IMR-90 (cell line): ENCODE data around the gene SPRY1. TPM values are rescaled to one million over a fixed set of nuclear protein-coding genes. Genes with fewer than 3 reads are reported as not detected.

Source experiments
- ATAC-seq: fragments of 200-7000 bp; cut with Tn5 transposase; 2 replicates; pipeline ENCODE4 v1.9.1; 2020; ENCODE audit warnings: low read depth, mild to moderate bottlenecking, moderate library complexity
- BruUV-seq: library from RNA; stranded (reverse); fragments of 400-500 nt; replicated peaks from 2 replicates; lab custom pipeline; 2021; lab: Mats Ljungman, UMichigan
- CTCF ChIA-PET: fragments of 300-600 bp; formaldehyde crosslinking; extraction: SDS; loops from one replicate; lab custom pipeline; 2021; ENCODE audit warnings: antibody characterized with exemption; lab: Yijun Ruan, JAX
- POLR2A ChIA-PET: fragments of 300-600 bp; sonication (Branson Sonifier 250); formaldehyde crosslinking; loops from one replicate; lab custom pipeline; 2022; ENCODE audit warnings: antibody characterized with exemption; ENCODE audit not compliant: unreplicated experiment; lab: Charles Lee
- DNase-seq: peaks from one replicate; pipeline ENCODE4 v3.0.0; 2013
- H2AFZ ChIP-seq: replicated peaks from 2 replicates; pipeline ENCODE3; 2013; ENCODE audit warnings: low read length, mild to moderate bottlenecking; ENCODE audit not compliant: poor library complexity
- H2AK5ac ChIP-seq: 2 replicates; pipeline ENCODE4 v1.6.1; 2013; ENCODE audit warnings: low read depth, low read length, inconsistent platforms
- H2AK9ac ChIP-seq: replicated peaks from 2 replicates; pipeline ENCODE3; 2013; ENCODE audit warnings: mild to moderate bottlenecking, low read depth, low read length, moderate library complexity; ENCODE audit not compliant: poor library complexity
- H2BK120ac ChIP-seq: 2 replicates; pipeline ENCODE4 v1.6.1; 2013; ENCODE audit warnings: low read depth, low read length, inconsistent platforms
- H2BK15ac ChIP-seq: 3 replicates; pipeline ENCODE4 v1.6.1; 2013; ENCODE audit warnings: low read depth, low read length, inconsistent platforms
- H2BK20ac ChIP-seq: 2 replicates; pipeline ENCODE4 v1.6.1; 2013; ENCODE audit warnings: low read depth, mild to moderate bottlenecking, inconsistent platforms, low read length, moderate library complexity
- H2BK5ac ChIP-seq: 2 replicates; pipeline ENCODE4 v1.6.1; 2013; ENCODE audit warnings: mild to moderate bottlenecking, low read depth, low read length, inconsistent platforms; ENCODE audit not compliant: poor library complexity, severe bottlenecking
- H3K14ac ChIP-seq: replicated peaks from 2 replicates; pipeline ENCODE4 v1.6.1; 2013; ENCODE audit warnings: low read depth, low read length, inconsistent platforms
- H3K18ac ChIP-seq: 2 replicates; pipeline ENCODE4 v1.6.1; 2013; ENCODE audit warnings: low read depth, low read length, control low read depth
- H3K23ac ChIP-seq: 2 replicates; pipeline ENCODE4 v1.6.1; 2013; ENCODE audit warnings: low read depth, low read length, inconsistent platforms
- H3K27ac ChIP-seq: 2 replicates; pipeline ENCODE4 v1.5.1; 2013; ENCODE audit warnings: mild to moderate bottlenecking, control low read depth, low read length; ENCODE audit not compliant: insufficient read depth
- H3K27me3 ChIP-seq: 2 replicates; pipeline ENCODE4 v1.6.1; 2013; ENCODE audit warnings: low read length; ENCODE audit not compliant: control insufficient read depth, insufficient read depth
- H3K36me3 ChIP-seq: 2 replicates; pipeline ENCODE4 v1.6.1; 2013; ENCODE audit warnings: low read length, mixed read lengths; ENCODE audit not compliant: control insufficient read depth, insufficient read depth
- H3K4ac ChIP-seq: 2 replicates; pipeline ENCODE4 v1.6.1; 2013; ENCODE audit warnings: low read depth, low read length, inconsistent platforms
- H3K4me1 ChIP-seq: 2 replicates; pipeline ENCODE4 v1.6.1; 2013; ENCODE audit warnings: low read length, mixed read lengths; ENCODE audit not compliant: control insufficient read depth, insufficient read depth
- H3K4me2 ChIP-seq: 2 replicates; pipeline ENCODE4 v1.6.1; 2013; ENCODE audit warnings: low read depth, mild to moderate bottlenecking, control low read depth, low read length, moderate library complexity
- H3K4me3 ChIP-seq: 2 replicates; pipeline ENCODE4 v1.5.1; 2013; ENCODE audit warnings: low read depth, mild to moderate bottlenecking, control low read depth, low read length, moderate library complexity; ENCODE audit not compliant: insufficient read depth
- H3K56ac ChIP-seq: 2 replicates; pipeline ENCODE4 v1.6.1; 2013; ENCODE audit warnings: low read length, inconsistent platforms; ENCODE audit not compliant: insufficient read depth; ENCODE audit errors: extremely low read depth
- H3K79me1 ChIP-seq, 2 experiments: 2 replicates each; pipeline ENCODE4 v1.6.1; 2013; ENCODE audit warnings: low read length in 2 of 2, inconsistent platforms in 1 of 2, low read depth in 1 of 2
- H3K9ac ChIP-seq: 2 replicates; pipeline ENCODE4 v1.6.1; 2013; ENCODE audit warnings: low read depth, low read length, control low read depth
- H3K9me1 ChIP-seq: 2 replicates; pipeline ENCODE4 v1.6.1; 2013; ENCODE audit warnings: low read length, inconsistent platforms; ENCODE audit not compliant: insufficient read depth
- H3K9me3 ChIP-seq: 2 replicates; pipeline ENCODE4 v1.6.1; 2013; ENCODE audit warnings: low read length; ENCODE audit not compliant: control insufficient read depth, insufficient read depth
- H4K20me1 ChIP-seq: 2 replicates; pipeline ENCODE4 v1.6.1; 2013; ENCODE audit warnings: low read length, inconsistent platforms; ENCODE audit not compliant: insufficient read depth
- H4K5ac ChIP-seq: 2 replicates; pipeline ENCODE4 v1.6.1; 2013; ENCODE audit warnings: mild to moderate bottlenecking, low read depth, low read length, control low read depth
- H4K8ac ChIP-seq, 2 experiments: 2 replicates each; pipeline ENCODE4 v1.6.1; 2013; ENCODE audit warnings: low read depth in 2 of 2, low read length in 2 of 2, control low read depth in 1 of 2, inconsistent platforms in 1 of 2
- H4K91ac ChIP-seq: 2 replicates; pipeline ENCODE4 v1.6.1; 2013; ENCODE audit warnings: low read depth, low read length, inconsistent platforms; ENCODE audit not compliant: insufficient read depth
- CHD1 ChIP-seq: IDR thresholded peaks from 2 replicates; pipeline ENCODE4 v1.6.1; 2012; ENCODE audit warnings: low read depth, low read length, improper control_type of control experiment
- MXI1 ChIP-seq: IDR thresholded peaks from 2 replicates; pipeline ENCODE4 v1.6.1; 2012; ENCODE audit warnings: low read depth, mild to moderate bottlenecking, low read length, moderate library complexity, borderline replicate concordance
- NFE2L2 ChIP-seq: fragments of 150-350 bp; IDR thresholded peaks from 2 replicates; pipeline ENCODE4 v1.6.1; 2016; ENCODE audit warnings: low read depth, mild to moderate bottlenecking, low read length
- POLR2A ChIP-seq: IDR thresholded peaks from 2 replicates; pipeline ENCODE4 v1.6.1; 2012; ENCODE audit warnings: mild to moderate bottlenecking, low read depth, low read length
- WGBS, 2 experiments: methylation state at CpG; one replicate each; pipeline versions ENCODE4 v1.1.5 to v1.1.7; 2013; ENCODE audit warnings: missing lambda C conversion rate in 2 of 2; ENCODE audit not compliant: insufficient read length in 1 of 2; ENCODE audit errors: extremely low coverage in 2 of 2; 5-methylcytosine and 5-hydroxymethylcytosine counted together
- dilution Hi-C: fragments of 300-500 bp; cut with HindIII; formaldehyde crosslinking; loops from one replicate; pipeline ENCODE4 v1.14.3; 2018; ENCODE audit warnings: low sequenced_read_pairs; ENCODE audit not compliant: unreplicated experiment
- in situ Hi-C: fragments of 300-500 bp; cut with MboI; formaldehyde crosslinking; loops from 3 replicates; pipeline ENCODE4 v1.14.3; 2019; ENCODE audit warnings: low sequenced_read_pairs, inconsistent platforms, mixed read lengths
- intact Hi-C: fragments of 100-400 bp; cut with micrococcal nuclease; formaldehyde crosslinking; loops from 2 replicates; pipeline ENCODE4 v1.10.0; 2022
- polyA plus RNA-seq, 3 experiments: library from polyadenylated mRNA; depleted of rRNA; stranded (reverse); fragments of >200 nt; gene quantifications; 2 replicates each; pipeline ENCODE4 v1.2.3, GENCODE V29; 2012; ENCODE audit warnings: low replicate concordance in 1 of 3
- total RNA-seq: library from RNA; depleted of rRNA; stranded (reverse); fragments of >200 nt; gene quantifications from 2 replicates; pipeline ENCODE4 v1.2.3, GENCODE V29; 2012
- TF ChIP-seq, protein P1 (sequence below): fragments of 150-350 bp; IDR thresholded peaks from 2 replicates; pipeline ENCODE4 v1.6.1; 2016; ENCODE audit warnings: low read depth, mild to moderate bottlenecking, low read length, moderate library complexity, borderline replicate concordance

SPRY1 gene
- total and polyA plus RNA-seq, 2 of the 4 experiments (the other 2 are of a cell fraction) = 1.4 to 2.2 TPM

- TF ChIP-seq POLR2A = no peak
- TF ChIP-seq CHD1 = no peak
- TF ChIP-seq NFE2L2 = no peak
- TF ChIP-seq MXI1 = no peak
These were observed 34.5 kb upstream of the SPRY1 start (continued) for GRCh38 chr4:123362103-123362502.

DNA sequence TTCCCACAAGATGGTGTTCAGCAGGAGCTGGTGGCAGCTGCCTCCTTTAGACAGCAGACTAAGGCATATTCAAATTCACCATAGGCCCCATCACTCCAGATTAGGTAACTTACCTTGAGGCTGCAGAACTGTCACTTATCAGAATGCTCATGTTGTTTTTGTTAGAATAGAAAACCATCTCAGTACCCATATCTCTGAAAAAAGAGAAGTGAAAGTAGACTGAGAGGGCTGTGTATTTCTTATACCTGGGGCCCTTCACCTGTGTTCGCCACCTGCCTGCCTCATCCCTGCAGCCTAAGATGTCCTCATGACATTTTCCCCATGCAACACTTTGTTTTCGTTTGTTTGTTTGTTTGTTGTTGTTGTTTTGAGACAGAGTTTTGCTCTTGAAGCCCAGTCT is 32.9 kb upstream of the SPRY1 start:
- peaks cover 5% of the 10 kb centered on the region for H3K4me1 ChIP-seq
- POLR2A ChIA-PET = no interaction called here
- H2BK15ac ChIP-seq = peak overlapping the region; percentile 6; the same call in 1 of the 3 replicates
- no peaks in the 10 kb centered on the region; a peak in 1 of 4 replicates for H3K79me1 ChIP-seq
- DNase-seq (no peak), ATAC-seq (no peak)
- H3K9ac ChIP-seq = no peak overlapping the region
- no peak overlapping the region for H3K4me3 ChIP-seq
- 0 out of 2 replicates have a peak overlapping the region, but pooled peaks have one; percentile 4 for H3K4ac ChIP-seq
- in situ Hi-C loops (no loop called here), intact Hi-C loops (no loop called here), dilution Hi-C loops (no loop called here)
- TF ChIP-seq, protein P1, sequence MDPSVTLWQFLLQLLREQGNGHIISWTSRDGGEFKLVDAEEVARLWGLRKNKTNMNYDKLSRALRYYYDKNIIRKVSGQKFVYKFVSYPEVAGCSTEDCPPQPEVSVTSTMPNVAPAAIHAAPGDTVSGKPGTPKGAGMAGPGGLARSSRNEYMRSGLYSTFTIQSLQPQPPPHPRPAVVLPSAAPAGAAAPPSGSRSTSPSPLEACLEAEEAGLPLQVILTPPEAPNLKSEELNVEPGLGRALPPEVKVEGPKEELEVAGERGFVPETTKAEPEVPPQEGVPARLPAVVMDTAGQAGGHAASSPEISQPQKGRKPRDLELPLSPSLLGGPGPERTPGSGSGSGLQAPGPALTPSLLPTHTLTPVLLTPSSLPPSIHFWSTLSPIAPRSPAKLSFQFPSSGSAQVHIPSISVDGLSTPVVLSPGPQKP = no peak
- TF ChIP-seq NFE2L2 = no peak
- no peak overlapping the region for H4K8ac ChIP-seq
- WGBS, 2 experiments = no CpG with 5 or more reads among the region's 2 CpGs
- no peak overlapping the region for H3K14ac ChIP-seq
- no peak overlapping the region for H3K56ac ChIP-seq
- H3K36me3 ChIP-seq = no peaks in the 10 kb centered on the region
- H2AK9ac ChIP-seq = no peak overlapping the region
- peaks cover 3% of the 10 kb centered on the region; the same call in 1 of the 2 replicates for H3K9me3 ChIP-seq
- H2BK120ac ChIP-seq = peak overlapping the region; percentile 93
- H3K27ac ChIP-seq = no peak overlapping the region
- H2BK20ac ChIP-seq = no peak overlapping the region
- no peak overlapping the region for H2AFZ ChIP-seq
- H2AK5ac ChIP-seq = no peak overlapping the region; the same call in 1 of the 2 replicates
- peaks cover 14% of the 10 kb centered on the region for H3K9me1 ChIP-seq
- H3K18ac ChIP-seq = 0 out of 2 replicates have a peak overlapping the region, but pooled peaks have one; percentile 29
- H3K27me3 ChIP-seq = no peaks in the 10 kb centered on the region
- no peak overlapping the region for H4K91ac ChIP-seq
- H4K20me1 ChIP-seq = no peaks in the 10 kb centered on the region
- H3K23ac ChIP-seq = no peak overlapping the region
- no peak overlapping the region for H3K4me2 ChIP-seq
- no peak overlapping the region for H4K5ac ChIP-seq
- BruUV-seq = no TSS peak
- H2BK5ac ChIP-seq = no peak overlapping the region
- CTCF ChIA-PET = no interaction called here
